MM.1S (cell line): ENCODE results near the gene PRR20E.
"Not testable (repeated sequence)": the region's sequence is repeated elsewhere in the genome, so short reads cannot be mapped to it uniquely, and the experiment has no call there.

Experiments
- DNase-seq: peaks from one replicate; pipeline ENCODE4 v3.0.0-alpha.2; 2015
- H2AFZ ChIP-seq: fragments of 300-600 bp; sonication (generic); 2 replicates; pipeline ENCODE4 v1.6.0; 2016; ENCODE audit warnings: antibody characterized with exemption, low read length
- H3F3A ChIP-seq: fragments of 300-600 bp; sonication (generic); 2 replicates; pipeline ENCODE4 v1.6.1; 2016; ENCODE audit warnings: mild to moderate bottlenecking, antibody characterized with exemption, low read length, moderate library complexity, mixed read lengths; ENCODE audit not compliant: insufficient read depth
- H3K27ac ChIP-seq: fragments of 300-600 bp; sonication (generic); 2 replicates; pipeline ENCODE4 v1.5.1; 2016; ENCODE audit warnings: mild to moderate bottlenecking, low read length
- H3K27me3 ChIP-seq: fragments of 300-600 bp; sonication (generic); replicated peaks from 2 replicates; pipeline ENCODE4 v1.6.0; 2016; ENCODE audit warnings: low read length; ENCODE audit not compliant: insufficient read depth
- H3K36me3 ChIP-seq: fragments of 300-600 bp; sonication (generic); replicated peaks from 2 replicates; pipeline ENCODE4 v1.6.1; 2016; ENCODE audit warnings: mild to moderate bottlenecking, low read length, mixed read lengths; ENCODE audit not compliant: insufficient read depth
- H3K4me1 ChIP-seq: fragments of 300-600 bp; sonication (generic); 2 replicates; pipeline ENCODE4 v1.6.1; 2016; ENCODE audit warnings: low read length, mixed read lengths
- H3K4me2 ChIP-seq: fragments of 300-600 bp; sonication (generic); 2 replicates; pipeline ENCODE4 v1.6.0; 2016; ENCODE audit warnings: low read depth, low read length
- H3K4me3 ChIP-seq: fragments of 300-600 bp; sonication (generic); 2 replicates; pipeline ENCODE4 v1.5.1; 2016; ENCODE audit warnings: low read length, mixed read lengths
- H3K79me2 ChIP-seq: fragments of 300-600 bp; sonication (generic); 2 replicates; pipeline ENCODE4 v1.6.1; 2016; ENCODE audit warnings: mixed run types, low read length, mixed read lengths
- H3K9ac ChIP-seq: fragments of 300-600 bp; sonication (generic); 2 replicates; pipeline ENCODE4 v1.6.1; 2016; ENCODE audit warnings: low read length, mixed read lengths
- H3K9me2 ChIP-seq: fragments of 300-600 bp; sonication (generic); replicated peaks from 2 replicates; pipeline ENCODE4 v1.6.1; 2016; ENCODE audit warnings: mild to moderate bottlenecking, low read length, mixed read lengths; ENCODE audit not compliant: insufficient read depth
- H3K9me3 ChIP-seq: fragments of 300-600 bp; sonication (generic); replicated peaks from 2 replicates; pipeline ENCODE4 v1.6.1; 2016; ENCODE audit warnings: mild to moderate bottlenecking, low read length, mixed read lengths; ENCODE audit not compliant: insufficient read depth
- H4K20me1 ChIP-seq: fragments of 300-600 bp; sonication (generic); 2 replicates; pipeline ENCODE4 v1.6.1; 2016; ENCODE audit warnings: mild to moderate bottlenecking, low read length, moderate library complexity, mixed read lengths; ENCODE audit not compliant: insufficient read depth
- EZH2 ChIP-seq: fragments of 300-600 bp; sonication (generic); optimal IDR thresholded peaks from 2 replicates; pipeline ENCODE3; 2017; ENCODE audit warnings: low read depth, mild to moderate bottlenecking, antibody characterized with exemption, low read length, mixed read lengths
- EZH2phosphoT487 ChIP-seq: fragments of 300-600 bp; sonication (generic); IDR thresholded peaks from 2 replicates; pipeline ENCODE4 v1.6.1; 2018; ENCODE audit warnings: antibody characterized with exemption, low read length
- TF ChIP-seq, protein P1 (sequence below): fragments of 300-600 bp; sonication (generic); IDR thresholded peaks from 2 replicates; pipeline ENCODE4 v1.5.1; 2016; ENCODE audit warnings: antibody characterized with exemption, low read length, mixed read lengths

Gene PRR20E

GRCh38 chr13:57137585-57137984 is 29.4 kb upstream of the PRR20E start:
- no peak overlapping the region for H3K27ac ChIP-seq
- no peak overlapping the region for H3K4me2 ChIP-seq

GRCh38 chr13:57138988-57139387 is 28.0 kb upstream of the PRR20E start:
- no peak overlapping the region for H3K4me3 ChIP-seq
- DNase-seq: no peak
- no peaks in the 10 kb centered on the region for H3K4me1 ChIP-seq
- TF ChIP-seq EZH2phosphoT487 (no peak), EZH2 (no peak)
- TF ChIP-seq, protein P1, sequence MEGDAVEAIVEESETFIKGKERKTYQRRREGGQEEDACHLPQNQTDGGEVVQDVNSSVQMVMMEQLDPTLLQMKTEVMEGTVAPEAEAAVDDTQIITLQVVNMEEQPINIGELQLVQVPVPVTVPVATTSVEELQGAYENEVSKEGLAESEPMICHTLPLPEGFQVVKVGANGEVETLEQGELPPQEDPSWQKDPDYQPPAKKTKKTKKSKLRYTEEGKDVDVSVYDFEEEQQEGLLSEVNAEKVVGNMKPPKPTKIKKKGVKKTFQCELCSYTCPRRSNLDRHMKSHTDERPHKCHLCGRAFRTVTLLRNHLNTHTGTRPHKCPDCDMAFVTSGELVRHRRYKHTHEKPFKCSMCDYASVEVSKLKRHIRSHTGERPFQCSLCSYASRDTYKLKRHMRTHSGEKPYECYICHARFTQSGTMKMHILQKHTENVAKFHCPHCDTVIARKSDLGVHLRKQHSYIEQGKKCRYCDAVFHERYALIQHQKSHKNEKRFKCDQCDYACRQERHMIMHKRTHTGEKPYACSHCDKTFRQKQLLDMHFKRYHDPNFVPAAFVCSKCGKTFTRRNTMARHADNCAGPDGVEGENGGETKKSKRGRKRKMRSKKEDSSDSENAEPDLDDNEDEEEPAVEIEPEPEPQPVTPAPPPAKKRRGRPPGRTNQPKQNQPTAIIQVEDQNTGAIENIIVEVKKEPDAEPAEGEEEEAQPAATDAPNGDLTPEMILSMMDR: no peak
- H3K9me3 ChIP-seq: no peaks in the 10 kb centered on the region
- no peaks in the 10 kb centered on the region for H3K79me2 ChIP-seq
- no peak overlapping the region for H3K27ac ChIP-seq
- no peak overlapping the region for H3K9ac ChIP-seq
- H3F3A ChIP-seq: no peaks in the 10 kb centered on the region
- no peaks in the 10 kb centered on the region for H3K27me3 ChIP-seq
- H3K36me3 ChIP-seq: no peaks in the 10 kb centered on the region
- no peaks in the 10 kb centered on the region for H4K20me1 ChIP-seq
- no peak overlapping the region for H2AFZ ChIP-seq
- no peaks in the 10 kb centered on the region for H3K9me2 ChIP-seq
- no peak overlapping the region for H3K4me2 ChIP-seq

More at GRCh38 chr13:57137585-57137984, 29.4 kb upstream of the PRR20E start:
- Histone ChIP-seq H3K9me3 (no peaks in the 10 kb centered on the region), H3K9ac (no peak overlapping the region), H3K79me2 (no peaks in the 10 kb centered on the region), H3K27me3 (no peaks in the 10 kb centered on the region), H3K4me1 (no peaks in the 10 kb centered on the region), H3F3A (no peaks in the 10 kb centered on the region), H3K9me2 (no peaks in the 10 kb centered on the region), H3K4me3 (no peak overlapping the region), H3K36me3 (no peaks in the 10 kb centered on the region), H2AFZ (no peak overlapping the region), H4K20me1 (no peaks in the 10 kb centered on the region)
- TF ChIP-seq EZH2phosphoT487 (no peak), EZH2 (no peak)
- TF ChIP-seq, protein P1: no peak
- no peak for DNase-seq

GRCh38 chr13:57139781-57140180 is 27.2 kb upstream of the PRR20E start:
- H3K36me3 ChIP-seq, H4K20me1 ChIP-seq, H3K4me3 ChIP-seq, H3K4me2 ChIP-seq, H2AFZ ChIP-seq, H3K4me1 ChIP-seq, H3K27ac ChIP-seq, H3F3A ChIP-seq, DNase-seq, H3K27me3 ChIP-seq, H3K9me3 ChIP-seq, H3K79me2 ChIP-seq, H3K9me2 ChIP-seq, H3K9ac ChIP-seq: not testable (repeated sequence)

- H3K79me2 ChIP-seq, H2AFZ ChIP-seq, H3K4me1 ChIP-seq, H3K36me3 ChIP-seq, H3K27ac ChIP-seq, H3K4me3 ChIP-seq, H4K20me1 ChIP-seq, H3F3A ChIP-seq, DNase-seq, H3K9me2 ChIP-seq, H3K27me3 ChIP-seq, H3K4me2 ChIP-seq, H3K9me3 ChIP-seq, H3K9ac ChIP-seq: not testable (repeated sequence)
Measured at GRCh38 chr13:57140235-57140968, 26.6 kb upstream of the PRR20E start, which contains the start of gene PRR20A. TSS of gene PRR20A (plus strand) at chr13:57140918. CDS start at chr13:57141305, 387 bp downstream.

DNA sequence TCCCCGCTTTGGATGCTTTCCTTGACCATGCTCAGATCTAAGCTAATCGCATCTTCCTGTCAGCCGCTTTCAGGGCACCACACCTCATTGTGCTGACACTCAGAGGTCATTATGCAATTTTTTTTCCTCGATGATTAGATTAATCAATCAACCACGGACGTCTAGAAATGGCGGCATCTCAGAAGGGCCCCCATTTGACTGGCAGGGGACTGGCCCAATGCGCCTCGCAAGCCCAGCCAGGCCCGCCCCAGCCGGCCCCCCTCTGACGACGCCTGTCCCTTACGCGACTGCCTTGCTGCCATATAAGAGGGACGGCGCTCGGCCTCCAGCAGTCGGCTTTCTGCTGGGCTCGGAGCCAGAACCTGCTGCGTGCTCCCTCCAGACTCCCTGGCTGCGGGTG is 19.8 kb upstream of the PRR20E start, which contains the start of gene PRR20B:
Gene PRR20B, plus strand, starts transcription at position 301 of the 400 bp plus-strand sequence. CDS start 387 bp downstream, outside the sequence.
- H3K27me3 ChIP-seq, H3K27ac ChIP-seq, H3K4me2 ChIP-seq, H4K20me1 ChIP-seq, H3K4me3 ChIP-seq, H3K9me3 ChIP-seq, DNase-seq, H3K9ac ChIP-seq, H3K36me3 ChIP-seq, H2AFZ ChIP-seq, H3K79me2 ChIP-seq, H3K4me1 ChIP-seq, H3F3A ChIP-seq, H3K9me2 ChIP-seq: not testable (repeated sequence)

DNA sequence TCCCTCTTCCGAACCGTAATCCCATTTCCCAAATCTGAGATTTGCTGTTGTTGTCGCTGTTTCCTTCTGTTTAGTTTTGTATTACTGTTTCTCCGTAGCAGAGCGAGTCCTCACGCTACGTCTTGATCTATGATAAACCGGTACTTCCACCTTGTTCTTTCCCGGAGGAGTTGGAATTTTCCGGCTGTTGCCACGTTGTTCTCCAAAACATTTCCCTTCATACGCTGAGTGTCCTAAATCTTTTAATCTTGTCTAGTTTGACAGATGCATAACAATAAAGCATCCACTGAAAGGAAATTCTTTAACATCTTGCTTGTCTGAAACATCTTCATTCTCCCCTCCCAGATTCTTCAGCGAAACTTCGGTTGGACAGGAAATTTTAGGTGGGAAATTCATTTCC is 18.9 kb upstream of the PRR20E start:
- H3K9me2 ChIP-seq, H3K27me3 ChIP-seq, H3K4me2 ChIP-seq, H3K27ac ChIP-seq, H3K36me3 ChIP-seq, H3K4me3 ChIP-seq, H2AFZ ChIP-seq, H3K4me1 ChIP-seq, H3F3A ChIP-seq, H3K9ac ChIP-seq, H4K20me1 ChIP-seq, H3K9me3 ChIP-seq, H3K79me2 ChIP-seq, DNase-seq: not testable (repeated sequence)
